Measurements from ENCODE around the gene SYT11.
A peak's percentile ranks its signal among the peaks of the same experiment; 100 is the strongest.

Gene SYT11

GRCh38 chr1:155910621-155911121, 51.3 kb downstream of the SYT11 start (continued):
- TF ChIP-seq TSHZ2 (CRISPR knock-in tag; IDR thresholded peaks at IDR 0.05) (no peak), GLIS3 (CRISPR knock-in tag; IDR thresholded peaks at IDR 0.05) (no peak)

GRCh38 chr1:155911156-155912055, 52.0 kb downstream of the SYT11 start, which contains the start of gene RIT1:
Gene RIT1 (minus strand): TSS chr1:155911349. CDS start chr1:155910761, 588 bp downstream.
- TF ChIP-seq TOX (CRISPR knock-in tag; IDR thresholded peaks at IDR 0.05; ENCODE audit: borderline replicate concordance) (0 out of 2 replicates have a peak, but pooled peaks have one; percentile 20), PPARA (CRISPR knock-in tag; IDR thresholded peaks at IDR 0.05; ENCODE audit: borderline replicate concordance) (no peak), ZC3H10 (CRISPR knock-in tag; IDR thresholded peaks at IDR 0.05) (peak; percentile 67; the same call in 1 of the 2 replicates), ARNTL (CRISPR knock-in tag; IDR thresholded peaks at IDR 0.05; ENCODE audit: borderline replicate concordance, low read depth) (no peak), ZFP3 (CRISPR knock-in tag; IDR thresholded peaks at IDR 0.05) (no peak), GLIS3 (CRISPR knock-in tag; IDR thresholded peaks at IDR 0.05) (0 out of 2 replicates have a peak, but pooled peaks have one; percentile 5), ISL1 (CRISPR knock-in tag; IDR thresholded peaks at IDR 0.05) (no peak), TSHZ2 (CRISPR knock-in tag; IDR thresholded peaks at IDR 0.05) (no peak)
- ATAC-seq: peak; percentile 93

- TF ChIP-seq OSR1 (CRISPR knock-in tag; IDR thresholded peaks at IDR 0.05) (no peak), PATZ1 (CRISPR knock-in tag; IDR thresholded peaks at IDR 0.05; ENCODE audit: borderline replicate concordance) (no peak), TOX (CRISPR knock-in tag; IDR thresholded peaks at IDR 0.05; ENCODE audit: borderline replicate concordance) (no peak), TCF4 (CRISPR knock-in tag; IDR thresholded peaks at IDR 0.05; ENCODE audit: borderline replicate concordance) (no peak; the same call in 1 of the 2 replicates), ZFP30 (CRISPR knock-in tag; IDR thresholded peaks at IDR 0.05) (no peak), CSDC2 (CRISPR knock-in tag; IDR thresholded peaks at IDR 0.05) (no peak), CSRNP3 (CRISPR knock-in tag; IDR thresholded peaks at IDR 0.05) (no peak), POU6F1 (CRISPR knock-in tag; IDR thresholded peaks at IDR 0.05; ENCODE audit: borderline replicate concordance, low read depth) (no peak)
- ATAC-seq: no peak
These were observed 52.7 kb downstream of the SYT11 start for GRCh38 chr1:155912056-155912536.
